Measurements from ENCODE around the gene PDHB. TPM values are rescaled to one million over a fixed set of nuclear protein-coding genes. Genes with fewer than 3 reads are reported as not detected.

The PDHB gene
- total and polyA plus RNA-seq, 2 experiments from 2014 or later: 108 to 119 TPM

- H3K4me2 ChIP-seq (ENCODE audit: unreplicated experiment): no peak overlapping the region
- H3K9me2 ChIP-seq (ENCODE audit: insufficient read depth): no peaks in the 10 kb centered on the region
- H3K4me1 ChIP-seq (ENCODE audit: insufficient read depth): peaks cover 12% of the 10 kb centered on the region
- no peaks in the 10 kb centered on the region for H3K9me3 ChIP-seq (ENCODE audit: low read depth)
- no peak for DNase-seq
- no peak overlapping the region for H3K9ac ChIP-seq
- no peak overlapping the region for H2AFZ ChIP-seq
- no peak overlapping the region for H3K4me3 ChIP-seq
- 72 to 75% methylated on average over 7 of the region's 7 CpGs for WGBS, 2 experiments (ENCODE audit: low coverage in 1 of 2, low lambda C conversion rate in 2 of 2, missing lambda C conversion rate in 2 of 2)
- H3K27me3 ChIP-seq (replicated peaks; ENCODE audit: insufficient read depth): no peaks in the 10 kb centered on the region
- TF ChIP-seq EZH2phosphoT487 (IDR thresholded peaks at IDR 0.05; ENCODE audit: insufficient read depth, low read depth) (no peak), EZH2 (IDR thresholded peaks at IDR 0.05; ENCODE audit: insufficient read depth, poor library complexity, severe bottlenecking) (no peak)
- no peak overlapping the region for H3K27ac ChIP-seq
- H3K79me2 ChIP-seq (ENCODE audit: insufficient read depth): peaks cover 21% of the 10 kb centered on the region
- H3K36me3 ChIP-seq (ENCODE audit: low read depth): peaks cover 64% of the 10 kb centered on the region
- in situ Hi-C loops (cut with MboI): no loop called here
- peaks cover 41% of the 10 kb centered on the region for H3F3A ChIP-seq (ENCODE audit: insufficient read depth)
- no peaks in the 10 kb centered on the region for H4K20me1 ChIP-seq (ENCODE audit: insufficient read depth)
Measured at GRCh38 chr3:58427661-58428361, 5.8 kb downstream of the PDHB start.

GRCh38 chr3:58425782-58426181 lies 7.8 kb downstream of the PDHB start:
- no peak overlapping the region for H3K9ac ChIP-seq
- H3K79me2 ChIP-seq (ENCODE audit: insufficient read depth): 0 out of 2 replicates have a peak, but pooled peaks cover 3% of the 10 kb centered on the region
- H3K4me2 ChIP-seq (ENCODE audit: unreplicated experiment): no peak overlapping the region
- no peak for DNase-seq
- H3K9me2 ChIP-seq (ENCODE audit: insufficient read depth): no peaks in the 10 kb centered on the region
- no peaks in the 10 kb centered on the region for H3K27me3 ChIP-seq (replicated peaks; ENCODE audit: insufficient read depth)
- 42 to 45% methylated on average over 2 of the region's 2 CpGs for WGBS, 2 experiments (ENCODE audit: low coverage in 1 of 2, low lambda C conversion rate in 2 of 2, missing lambda C conversion rate in 2 of 2)
- H3F3A ChIP-seq (ENCODE audit: insufficient read depth): peaks cover 44% of the 10 kb centered on the region
- H3K9me3 ChIP-seq (ENCODE audit: low read depth): no peaks in the 10 kb centered on the region
- H3K4me3 ChIP-seq: no peak overlapping the region
- no peaks in the 10 kb centered on the region for H4K20me1 ChIP-seq (ENCODE audit: insufficient read depth)
- H2AFZ ChIP-seq: no peak overlapping the region
- no peak overlapping the region for H3K27ac ChIP-seq
- in situ Hi-C loops (cut with MboI): no loop called here
- peaks cover 5% of the 10 kb centered on the region; the same call in 1 of the 2 replicates for H3K4me1 ChIP-seq (ENCODE audit: insufficient read depth)
- peaks cover 54% of the 10 kb centered on the region for H3K36me3 ChIP-seq (ENCODE audit: low read depth)
- TF ChIP-seq EZH2phosphoT487 (IDR thresholded peaks at IDR 0.05; ENCODE audit: insufficient read depth, low read depth) (no peak), EZH2 (IDR thresholded peaks at IDR 0.05; ENCODE audit: insufficient read depth, poor library complexity, severe bottlenecking) (no peak)

- Histone ChIP-seq H3K9me3 (ENCODE audit: low read depth) (no peaks in the 10 kb centered on the region), H4K20me1 (ENCODE audit: insufficient read depth) (no peaks in the 10 kb centered on the region), H3K4me1 (ENCODE audit: insufficient read depth) (peaks cover 4% of the 10 kb centered on the region; the same call in 1 of the 2 replicates), H3K27me3 (replicated peaks; ENCODE audit: insufficient read depth) (no peaks in the 10 kb centered on the region), H3K27ac (no peak overlapping the region), H3K9me2 (ENCODE audit: insufficient read depth) (no peaks in the 10 kb centered on the region), H3K36me3 (ENCODE audit: low read depth) (peaks cover 43% of the 10 kb centered on the region), H2AFZ (no peak overlapping the region), H3K4me2 (ENCODE audit: unreplicated experiment) (no peak overlapping the region), H3K9ac (no peak overlapping the region), H3F3A (ENCODE audit: insufficient read depth) (peaks cover 46% of the 10 kb centered on the region), H3K79me2 (ENCODE audit: insufficient read depth) (no peaks in the 10 kb centered on the region), H3K4me3 (no peak overlapping the region)
- WGBS, 2 experiments (ENCODE audit: low coverage in 1 of 2, low lambda C conversion rate in 2 of 2, missing lambda C conversion rate in 2 of 2): 70 to 75% methylated on average over 8 of the region's 8 CpGs
- in situ Hi-C loops (cut with MboI): no loop called here
- no peak for TF ChIP-seq EZH2phosphoT487 (IDR thresholded peaks at IDR 0.05; ENCODE audit: insufficient read depth, low read depth)
- TF ChIP-seq EZH2 (IDR thresholded peaks at IDR 0.05; ENCODE audit: insufficient read depth, poor library complexity, severe bottlenecking): no peak
- DNase-seq: no peak
Measured at GRCh38 chr3:58424613-58425012, 9.0 kb downstream of the PDHB start.

DNA sequence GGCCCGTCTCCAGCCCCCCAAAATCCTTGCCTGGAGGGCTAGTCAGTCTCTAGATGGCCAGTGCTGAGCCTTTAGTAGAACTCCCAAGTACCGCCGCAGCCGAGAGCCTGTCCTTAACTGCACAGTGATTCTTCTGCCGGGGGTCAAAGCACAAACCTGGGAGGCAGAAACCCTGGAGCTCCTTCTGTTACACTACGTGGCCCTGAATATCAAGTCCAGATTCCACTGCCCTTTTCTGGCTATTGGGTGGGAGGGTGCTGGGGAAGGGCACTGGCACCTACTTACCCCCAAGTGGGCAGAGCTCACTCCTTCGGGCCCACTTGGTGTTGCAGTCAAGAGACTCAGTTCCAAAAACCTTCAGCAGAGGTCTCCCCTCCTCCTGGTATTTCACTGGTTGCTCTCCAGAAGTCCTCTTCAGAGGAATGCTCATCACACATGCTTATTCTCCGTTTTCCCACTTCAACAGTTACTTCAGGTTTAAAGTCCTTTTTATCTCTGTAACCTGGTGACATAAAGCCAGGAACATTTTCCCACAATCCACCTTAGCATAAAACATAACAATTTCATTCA lies 10.8 kb downstream of the PDHB start:
- in situ Hi-C loops (cut with MboI): no loop called here

More for the DNA sequence above, 10.8 kb downstream of the PDHB start:
- DNase-seq: peak; percentile 48
- WGBS, 2 experiments (ENCODE audit: low coverage in 1 of 2, low lambda C conversion rate in 2 of 2, missing lambda C conversion rate in 2 of 2): 75 to 76% methylated on average over 8 of the region's 8 CpGs
- no peak overlapping the region for H3K4me3 ChIP-seq
- peaks cover 25% of the 10 kb centered on the region for H3K36me3 ChIP-seq (ENCODE audit: low read depth)
- H3K9me3 ChIP-seq (ENCODE audit: low read depth): no peaks in the 10 kb centered on the region
- peaks cover 34% of the 10 kb centered on the region for H3F3A ChIP-seq (ENCODE audit: insufficient read depth)
- H3K9ac ChIP-seq: no peak overlapping the region
- no peaks in the 10 kb centered on the region for H4K20me1 ChIP-seq (ENCODE audit: insufficient read depth)
- H3K4me1 ChIP-seq (ENCODE audit: insufficient read depth): peaks cover 4% of the 10 kb centered on the region; the same call in 1 of the 2 replicates
- no peak overlapping the region for H3K4me2 ChIP-seq (ENCODE audit: unreplicated experiment)
- no peaks in the 10 kb centered on the region for H3K27me3 ChIP-seq (replicated peaks; ENCODE audit: insufficient read depth)
- no peaks in the 10 kb centered on the region for H3K79me2 ChIP-seq (ENCODE audit: insufficient read depth)
- TF ChIP-seq EZH2 (IDR thresholded peaks at IDR 0.05; ENCODE audit: insufficient read depth, poor library complexity, severe bottlenecking) (no peak), EZH2phosphoT487 (IDR thresholded peaks at IDR 0.05; ENCODE audit: insufficient read depth, low read depth) (no peak)
- no peak overlapping the region for H3K27ac ChIP-seq
- no peaks in the 10 kb centered on the region for H3K9me2 ChIP-seq (ENCODE audit: insufficient read depth)
- no peak overlapping the region for H2AFZ ChIP-seq

Measured in GM23248 (cell line).